SK-N-MC (cell line): Measurements from ENCODE around the gene PEAK1.

Experiments
- DNase-seq: peaks from one replicate; pipeline ENCODE4 v3.0.0-alpha.2; 2011; ENCODE audit warnings: low read depth, low spot score
- H3K27ac ChIP-seq: fragments of 200-600 bp; sonication (generic); 2 replicates; pipeline ENCODE4 v1.5.1; 2016; ENCODE audit warnings: mixed run types
- H3K36me3 ChIP-seq: fragments of 200-600 bp; sonication (generic); 2 replicates; pipeline ENCODE4 v1.6.1; 2017; ENCODE audit warnings: antibody characterized with exemption, low read length, mixed read lengths; ENCODE audit not compliant: insufficient read depth
- H3K4me3 ChIP-seq: fragments of 200-600 bp; sonication (generic); 2 replicates; pipeline ENCODE4 v1.5.1; 2016
- H3K9ac ChIP-seq: fragments of 200-600 bp; sonication (generic); 2 replicates; pipeline ENCODE4 v1.8.0; 2017; ENCODE audit warnings: mixed run types, mixed read lengths; ENCODE audit not compliant: insufficient read length
- H3K9me3 ChIP-seq: fragments of 200-600 bp; sonication (generic); 2 replicates; pipeline ENCODE4 v1.6.1; 2017; ENCODE audit warnings: low read depth, mild to moderate bottlenecking, antibody characterized with exemption, low read length, moderate library complexity, mixed read lengths
- EZH2 ChIP-seq: fragments of 200-600 bp; sonication (generic); IDR thresholded peaks from one replicate; pipeline ENCODE4 v1.6.1; 2017; ENCODE audit warnings: antibody characterized with exemption
- FOXP2 ChIP-seq: optimal IDR thresholded peaks from 2 replicates; pipeline ENCODE3; 2011; ENCODE audit warnings: mild to moderate bottlenecking, moderate library complexity; ENCODE audit not compliant: insufficient read depth; ENCODE audit errors: extremely low read length, control extremely low read depth
- POLR2AphosphoS5 ChIP-seq: IDR thresholded peaks from 2 replicates; pipeline ENCODE4 v1.6.1; 2012; ENCODE audit warnings: mild to moderate bottlenecking, low read depth, low read length, borderline replicate concordance

Gene PEAK1

DNA sequence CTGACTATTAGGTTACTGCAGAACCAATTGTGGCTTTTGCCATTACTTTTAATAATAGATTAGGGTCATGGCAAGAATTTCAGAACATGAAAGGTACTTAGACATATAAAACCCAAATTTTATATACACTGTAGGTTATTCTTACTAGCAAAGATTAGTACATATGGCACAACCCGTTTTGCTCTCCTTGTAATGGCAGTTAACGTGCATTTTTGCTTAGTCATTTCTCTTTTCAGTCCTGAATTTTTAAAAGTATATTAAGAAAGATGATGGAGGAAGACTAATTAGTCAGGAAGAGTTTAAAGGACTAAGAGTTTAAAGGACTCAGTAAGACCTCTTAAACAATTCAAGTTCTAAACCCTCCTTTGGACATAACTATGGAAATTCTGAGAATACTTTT is 114.0 kb downstream of the PEAK1 start:
- Histone ChIP-seq H3K27ac (no peak overlapping the region), H3K9me3 (no peaks in the 10 kb centered on the region), H3K4me3 (no peak overlapping the region; the same call in 1 of the 2 replicates), H3K9ac (no peak overlapping the region), H3K36me3 (no peaks in the 10 kb centered on the region)
- TF ChIP-seq POLR2AphosphoS5: no peak
- no peak for TF ChIP-seq EZH2
- no peak for TF ChIP-seq FOXP2
- DNase-seq: no peak

DNA sequence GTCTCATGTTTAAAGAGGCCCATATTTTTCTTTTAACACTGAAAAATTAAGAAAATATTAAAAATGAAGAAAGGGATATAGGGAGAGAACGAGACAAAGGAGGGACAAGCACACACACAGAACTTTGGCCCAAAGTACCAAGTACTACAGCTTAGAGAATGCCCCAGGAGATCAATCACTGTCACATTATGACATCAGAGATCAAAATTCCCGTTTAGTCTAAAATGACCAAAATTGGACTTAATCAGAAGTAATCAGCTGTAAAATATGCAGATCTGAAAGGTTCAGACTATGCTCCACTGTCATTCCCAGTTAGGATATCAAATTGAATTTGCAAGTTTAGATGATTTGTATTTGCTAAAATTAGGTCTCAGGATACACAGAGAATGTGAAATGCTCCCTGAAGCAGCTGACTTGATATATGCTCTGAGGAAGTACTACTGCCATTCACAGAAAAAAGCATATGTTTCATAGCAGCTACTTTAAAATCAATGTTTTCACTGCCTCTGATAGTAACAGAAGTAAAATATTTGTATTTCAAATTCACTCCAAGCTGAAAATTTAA is 123.0 kb downstream of the PEAK1 start:
- H3K9ac ChIP-seq: no peak overlapping the region
- H3K9me3 ChIP-seq: no peaks in the 10 kb centered on the region
- H3K36me3 ChIP-seq: no peaks in the 10 kb centered on the region
- no peak overlapping the region for H3K4me3 ChIP-seq
- H3K27ac ChIP-seq: no peak overlapping the region
- no peak for DNase-seq
- TF ChIP-seq EZH2 (no peak), FOXP2 (no peak), POLR2AphosphoS5 (no peak)

DNA sequence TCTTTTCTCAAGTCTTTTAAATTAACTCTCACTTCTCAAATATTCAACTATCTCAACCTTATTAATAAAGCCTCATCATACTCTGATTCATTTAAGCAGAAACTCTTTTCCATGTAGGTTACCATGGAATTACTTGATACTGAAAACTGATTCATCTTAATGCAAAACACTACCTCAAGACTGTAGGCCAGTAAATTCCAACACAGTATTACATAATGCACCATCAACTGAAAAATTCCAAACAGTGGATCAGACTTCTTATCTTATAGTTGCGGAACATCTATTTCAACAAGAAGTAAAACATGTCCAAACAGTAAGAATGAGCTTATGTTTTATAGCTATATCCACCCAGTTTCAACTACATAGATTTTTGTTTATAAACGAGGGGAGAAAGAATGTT is 124.5 kb downstream of the PEAK1 start:
- H3K36me3 ChIP-seq: no peaks in the 10 kb centered on the region
- TF ChIP-seq EZH2 (no peak), POLR2AphosphoS5 (no peak), FOXP2 (no peak)
- no peak overlapping the region for H3K4me3 ChIP-seq
- H3K9me3 ChIP-seq: no peaks in the 10 kb centered on the region
- peak overlapping the region; percentile 2; the same call in 1 of the 2 replicates for H3K27ac ChIP-seq
- no peak for DNase-seq
- H3K9ac ChIP-seq: no peak overlapping the region

DNA sequence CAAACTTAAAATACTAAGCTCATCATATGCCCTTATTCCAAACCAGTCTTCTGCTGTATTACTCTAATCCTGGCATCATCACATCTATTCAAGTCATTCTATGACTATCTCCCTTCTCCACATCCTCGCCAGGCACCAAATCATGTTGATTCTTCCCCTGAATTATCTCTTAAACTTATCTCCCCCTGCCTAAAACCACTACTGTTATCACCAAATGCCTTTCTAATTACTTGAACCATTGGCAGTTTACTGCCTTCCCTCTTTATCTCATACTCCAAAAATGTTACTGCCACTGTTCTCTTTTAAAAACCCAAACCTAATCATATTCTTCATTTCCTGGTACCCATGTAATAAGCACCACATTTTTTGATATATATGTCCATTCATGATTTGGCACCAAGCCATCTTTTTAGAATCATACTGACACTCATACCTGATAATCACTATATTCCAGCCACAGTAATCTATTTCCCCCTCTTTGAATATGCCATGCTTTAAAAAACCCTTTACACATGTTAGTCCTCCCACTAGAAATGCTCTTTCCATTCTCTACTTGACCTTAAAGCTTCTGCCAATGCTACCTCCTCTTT is 126.8 kb downstream of the PEAK1 start:
- no peaks in the 10 kb centered on the region for H3K9me3 ChIP-seq
- H3K4me3 ChIP-seq: no peak overlapping the region
- no peak overlapping the region for H3K27ac ChIP-seq
- DNase-seq: no peak
- H3K9ac ChIP-seq: no peak overlapping the region
- TF ChIP-seq FOXP2: no peak
- no peak for TF ChIP-seq POLR2AphosphoS5
- no peak for TF ChIP-seq EZH2
- no peaks in the 10 kb centered on the region for H3K36me3 ChIP-seq

DNA sequence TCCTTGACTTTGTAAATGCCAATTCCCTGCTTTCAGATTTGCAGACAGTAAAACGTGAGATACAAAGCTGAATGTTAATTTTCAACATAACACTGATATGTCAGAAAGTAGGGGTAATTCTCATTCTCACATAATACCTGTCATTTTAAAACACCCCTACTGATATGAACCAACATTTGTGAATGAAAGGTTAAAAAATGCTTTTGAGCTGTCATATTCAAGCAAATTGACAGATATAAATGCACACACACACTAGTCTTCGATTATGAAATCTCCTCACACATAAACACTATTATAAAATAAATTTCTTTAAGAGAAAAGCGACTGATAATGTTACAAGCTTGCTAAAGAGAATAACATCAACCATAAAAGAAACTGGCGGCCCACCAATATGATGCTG is 128.8 kb downstream of the PEAK1 start:
- Histone ChIP-seq H3K4me3 (no peak overlapping the region), H3K36me3 (no peaks in the 10 kb centered on the region), H3K27ac (no peak overlapping the region), H3K9ac (no peak overlapping the region), H3K9me3 (no peaks in the 10 kb centered on the region)
- no peak for DNase-seq
- no peak for TF ChIP-seq FOXP2
- TF ChIP-seq POLR2AphosphoS5: no peak
- no peak for TF ChIP-seq EZH2

DNA sequence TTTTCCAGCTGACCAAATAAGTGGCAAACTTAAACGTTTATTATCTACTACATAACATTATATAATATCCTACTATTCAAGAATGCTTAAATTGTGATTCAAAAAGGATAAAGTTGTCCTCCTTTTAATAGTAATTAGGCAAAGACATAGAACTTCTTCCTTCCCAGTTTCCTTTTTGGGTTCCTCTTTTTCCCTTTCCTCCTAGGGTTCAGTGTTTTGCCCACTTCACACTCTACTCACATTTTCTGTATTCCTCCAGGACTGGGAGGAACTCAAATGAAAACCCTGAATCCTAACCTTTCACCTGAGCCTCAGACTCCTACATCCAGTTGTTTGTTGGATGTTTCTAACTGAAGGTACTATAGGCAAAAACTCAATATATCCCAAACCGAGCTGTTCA is 132.5 kb downstream of the PEAK1 start:
- H3K27ac ChIP-seq: no peak overlapping the region
- no peaks in the 10 kb centered on the region for H3K9me3 ChIP-seq
- no peaks in the 10 kb centered on the region for H3K36me3 ChIP-seq
- TF ChIP-seq POLR2AphosphoS5 (no peak), EZH2 (no peak), FOXP2 (no peak)
- no peak overlapping the region for H3K4me3 ChIP-seq
- H3K9ac ChIP-seq: no peak overlapping the region
- DNase-seq: no peak

DNA sequence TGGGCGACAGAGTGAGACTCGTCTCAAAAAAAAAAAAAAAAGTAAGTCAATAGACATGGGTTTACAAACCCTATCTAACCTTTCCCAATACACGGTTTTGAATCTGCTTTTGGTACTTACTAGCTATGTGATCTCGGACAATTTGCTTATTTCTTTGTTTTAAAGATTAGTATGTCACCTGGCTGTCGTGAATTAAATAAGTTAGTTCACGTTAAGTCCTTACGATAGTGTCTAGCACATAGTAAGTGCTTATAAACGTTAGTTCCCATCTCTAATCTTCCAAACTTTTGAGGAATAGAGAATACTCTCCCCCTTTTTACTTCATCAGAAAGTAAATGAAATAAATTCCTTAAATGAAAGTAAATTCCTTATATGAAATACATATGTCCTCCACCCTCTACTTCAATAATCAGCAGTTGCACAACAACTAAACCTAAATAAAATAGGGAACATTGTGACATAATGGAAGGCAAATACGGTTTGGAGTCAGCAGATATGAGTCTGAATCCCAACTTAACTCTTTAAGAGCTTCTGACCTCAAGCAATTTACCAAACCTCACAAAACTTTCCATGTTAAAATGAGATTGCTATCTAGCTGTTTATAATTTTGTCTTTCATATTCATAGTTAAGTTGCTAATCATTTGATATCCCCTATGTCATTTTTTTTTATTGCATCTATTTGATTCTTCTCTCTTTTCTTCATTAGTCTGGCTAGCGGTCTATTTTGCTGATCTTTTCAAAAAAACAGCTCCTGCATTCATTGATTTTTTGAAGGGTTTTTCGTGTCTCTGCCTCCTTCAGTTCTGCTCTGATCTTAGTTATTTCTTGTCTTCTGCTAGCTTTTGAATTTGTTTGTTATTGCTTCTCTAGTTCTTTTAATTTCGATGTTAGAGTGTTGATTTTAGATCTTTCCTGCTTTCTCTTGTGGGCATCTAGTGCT is 134.6 kb downstream of the PEAK1 start:
- TF ChIP-seq FOXP2 (no peak), EZH2 (no peak), POLR2AphosphoS5 (no peak)
- peak overlapping the region; percentile 59 for H3K4me3 ChIP-seq
- DNase-seq: no peak
- H3K9ac ChIP-seq: no peak overlapping the region
- H3K27ac ChIP-seq: peak overlapping the region; percentile 74
- H3K36me3 ChIP-seq: no peaks in the 10 kb centered on the region
- no peaks in the 10 kb centered on the region for H3K9me3 ChIP-seq

DNA sequence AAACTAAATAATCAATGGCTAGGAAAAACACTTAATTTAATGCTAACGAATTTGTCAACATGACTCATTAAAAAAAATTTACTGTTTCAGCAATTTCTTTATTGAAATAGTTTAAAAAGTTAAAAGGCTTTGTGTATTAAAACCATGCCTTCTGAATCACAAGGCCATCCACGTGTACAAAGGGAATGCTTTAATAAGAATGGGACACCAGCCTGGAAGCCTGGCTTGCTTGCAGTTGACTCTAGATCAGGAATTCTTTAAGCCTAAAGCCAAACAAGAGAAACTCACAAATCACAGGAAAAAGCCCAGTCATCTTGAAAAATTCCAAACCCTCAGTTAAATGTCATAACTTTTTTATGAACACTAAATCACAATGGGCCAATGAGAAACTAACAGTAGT is 137.6 kb downstream of the PEAK1 start:
- H3K9ac ChIP-seq: no peak overlapping the region
- H3K27ac ChIP-seq: peak overlapping the region; percentile 87
- DNase-seq: no peak
- no peaks in the 10 kb centered on the region for H3K36me3 ChIP-seq
- TF ChIP-seq FOXP2 (no peak), EZH2 (no peak), POLR2AphosphoS5 (no peak)
- H3K9me3 ChIP-seq: no peaks in the 10 kb centered on the region
- H3K4me3 ChIP-seq: peak overlapping the region; percentile 47; the same call in 1 of the 2 replicates
